Mesenteric fat pad (tissue), 1 donor: Measurements from ENCODE around the gene FURIN. TPM values are rescaled to one million over a fixed set of nuclear protein-coding genes. Genes with fewer than 3 reads are reported as not detected.
"Not testable (repeated sequence)": the region's sequence is repeated elsewhere in the genome, so short reads cannot be mapped to it uniquely, and the experiment has no call there.

Experiments used
- DNase-seq: peaks from one replicate; pipeline ENCODE4 v3.0.0-alpha.2; 2020; ENCODE audit warnings: low spot score
- total RNA-seq: library from RNA; stranded (reverse); fragmentation: NEBNext Ultra II Directional; extraction: Animal tissue kit (Norgen Biotek cat#: 25700); gene quantifications from one replicate; pipeline ENCODE4 v1.2.1, GENCODE V29; 2021
- donor health status: DM: yes; HTN: yes; CAD: no.

FURIN gene
- total RNA-seq, 1 donor from 2014 or later = 99.8 TPM

DNA sequence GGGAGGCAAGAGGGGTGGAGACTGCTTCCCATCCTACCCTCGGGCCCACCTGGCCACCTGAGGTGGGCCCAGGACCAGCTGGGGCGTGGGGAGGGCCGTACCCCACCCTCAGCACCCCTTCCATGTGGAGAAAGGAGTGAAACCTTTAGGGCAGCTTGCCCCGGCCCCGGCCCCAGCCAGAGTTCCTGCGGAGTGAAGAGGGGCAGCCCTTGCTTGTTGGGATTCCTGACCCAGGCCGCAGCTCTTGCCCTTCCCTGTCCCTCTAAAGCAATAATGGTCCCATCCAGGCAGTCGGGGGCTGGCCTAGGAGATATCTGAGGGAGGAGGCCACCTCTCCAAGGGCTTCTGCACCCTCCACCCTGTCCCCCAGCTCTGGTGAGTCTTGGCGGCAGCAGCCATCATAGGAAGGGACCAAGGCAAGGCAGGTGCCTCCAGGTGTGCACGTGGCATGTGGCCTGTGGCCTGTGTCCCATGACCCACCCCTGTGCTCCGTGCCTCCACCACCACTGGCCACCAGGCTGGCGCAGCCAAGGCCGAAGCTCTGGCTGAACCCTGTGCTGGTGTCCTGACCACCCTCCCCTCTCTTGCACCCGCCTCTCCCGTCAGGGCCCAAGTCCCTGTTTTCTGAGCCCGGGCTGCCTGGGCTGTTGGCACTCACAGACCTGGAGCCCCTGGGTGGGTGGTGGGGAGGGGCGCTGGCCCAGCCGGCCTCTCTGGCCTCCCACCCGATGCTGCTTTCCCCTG lies 13.8 kb downstream of the FURIN start:
- no peak for DNase-seq

DNA sequence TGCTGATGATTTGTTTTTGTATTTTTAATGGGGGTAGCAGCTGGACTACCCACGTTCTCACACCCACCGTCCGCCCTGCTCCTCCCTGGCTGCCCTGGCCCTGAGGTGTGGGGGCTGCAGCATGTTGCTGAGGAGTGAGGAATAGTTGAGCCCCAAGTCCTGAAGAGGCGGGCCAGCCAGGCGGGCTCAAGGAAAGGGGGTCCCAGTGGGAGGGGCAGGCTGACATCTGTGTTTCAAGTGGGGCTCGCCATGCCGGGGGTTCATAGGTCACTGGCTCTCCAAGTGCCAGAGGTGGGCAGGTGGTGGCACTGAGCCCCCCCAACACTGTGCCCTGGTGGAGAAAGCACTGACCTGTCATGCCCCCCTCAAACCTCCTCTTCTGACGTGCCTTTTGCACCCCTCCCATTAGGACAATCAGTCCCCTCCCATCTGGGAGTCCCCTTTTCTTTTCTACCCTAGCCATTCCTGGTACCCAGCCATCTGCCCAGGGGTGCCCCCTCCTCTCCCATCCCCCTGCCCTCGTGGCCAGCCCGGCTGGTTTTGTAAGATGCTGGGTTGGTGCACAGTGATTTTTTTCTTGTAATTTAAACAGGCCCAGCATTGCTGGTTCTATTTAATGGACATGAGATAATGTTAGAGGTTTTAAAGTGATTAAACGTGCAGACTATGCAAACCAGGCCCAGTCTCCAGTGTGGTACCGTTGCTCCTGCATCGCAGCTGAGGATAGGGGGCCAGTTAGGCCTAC lies 14.6 kb downstream of the FURIN start:
- no peak for DNase-seq

DNA sequence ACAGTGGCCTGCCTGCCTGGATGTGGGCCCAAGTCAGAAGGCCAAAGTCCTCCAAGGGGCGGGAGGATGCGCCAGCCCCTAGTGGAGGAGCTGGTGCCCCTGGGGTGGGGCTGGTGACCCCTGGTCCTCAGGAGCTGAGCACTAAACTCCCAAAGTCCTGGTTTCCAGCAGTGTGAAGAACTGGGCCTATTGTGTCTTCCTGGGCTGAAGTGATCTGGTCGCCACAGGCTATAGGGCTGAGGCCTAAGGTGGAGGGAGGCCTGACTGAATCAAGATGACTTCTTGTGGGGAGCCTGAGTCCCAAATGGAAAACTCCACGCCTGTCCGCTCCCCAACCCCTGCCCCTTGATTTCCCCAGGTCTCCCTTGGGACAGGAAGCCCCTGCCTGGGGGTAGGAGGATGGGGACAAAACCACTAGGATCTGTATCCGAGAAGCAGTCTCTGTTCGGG lies 15.2 kb downstream of the FURIN start:
- DNase-seq = no peak

DNA sequence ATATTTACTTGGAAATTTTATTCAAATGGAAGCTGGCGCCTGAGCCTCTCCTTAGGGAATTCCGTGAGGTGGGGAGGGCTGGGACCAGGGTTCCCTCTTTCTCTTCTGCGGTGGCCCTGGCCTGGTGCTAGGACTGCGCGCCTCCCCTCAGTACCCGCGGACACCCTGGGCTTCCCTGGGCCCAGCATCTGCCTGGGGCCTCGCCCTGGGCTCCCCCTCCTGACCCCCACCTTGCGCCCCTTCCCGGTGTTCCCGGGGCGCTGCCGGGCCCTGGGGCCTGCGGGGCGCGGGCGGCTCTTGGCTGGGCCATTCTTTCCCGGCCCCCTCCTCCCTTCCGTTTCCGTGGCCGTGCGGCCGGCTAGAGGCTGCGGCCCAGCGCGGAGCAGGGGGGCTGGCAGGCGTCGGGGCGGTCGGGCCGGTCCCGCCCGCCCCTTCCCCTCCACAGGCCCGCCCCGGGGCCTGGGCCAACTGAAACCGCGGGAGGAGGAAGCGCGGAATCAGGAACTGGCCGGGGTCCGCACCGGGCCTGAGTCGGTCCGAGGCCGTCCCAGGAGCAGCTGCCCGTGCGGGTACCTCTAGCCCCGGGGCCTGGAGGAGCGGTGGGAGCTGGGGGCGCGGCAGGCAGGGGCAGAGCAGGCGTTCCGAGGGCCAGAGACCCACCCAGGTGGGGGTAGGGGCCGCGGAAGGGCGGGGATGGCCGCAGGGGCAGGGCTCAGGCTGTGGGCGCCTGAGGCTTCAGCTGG lies 15.8 kb downstream of the FURIN start, which contains the start of gene FES:
TSS of gene FES (plus strand) at position 529 of the 743 bp plus-strand sequence. CDS start 542 bp downstream, outside the sequence.
- peak; percentile 95 for DNase-seq

DNA sequence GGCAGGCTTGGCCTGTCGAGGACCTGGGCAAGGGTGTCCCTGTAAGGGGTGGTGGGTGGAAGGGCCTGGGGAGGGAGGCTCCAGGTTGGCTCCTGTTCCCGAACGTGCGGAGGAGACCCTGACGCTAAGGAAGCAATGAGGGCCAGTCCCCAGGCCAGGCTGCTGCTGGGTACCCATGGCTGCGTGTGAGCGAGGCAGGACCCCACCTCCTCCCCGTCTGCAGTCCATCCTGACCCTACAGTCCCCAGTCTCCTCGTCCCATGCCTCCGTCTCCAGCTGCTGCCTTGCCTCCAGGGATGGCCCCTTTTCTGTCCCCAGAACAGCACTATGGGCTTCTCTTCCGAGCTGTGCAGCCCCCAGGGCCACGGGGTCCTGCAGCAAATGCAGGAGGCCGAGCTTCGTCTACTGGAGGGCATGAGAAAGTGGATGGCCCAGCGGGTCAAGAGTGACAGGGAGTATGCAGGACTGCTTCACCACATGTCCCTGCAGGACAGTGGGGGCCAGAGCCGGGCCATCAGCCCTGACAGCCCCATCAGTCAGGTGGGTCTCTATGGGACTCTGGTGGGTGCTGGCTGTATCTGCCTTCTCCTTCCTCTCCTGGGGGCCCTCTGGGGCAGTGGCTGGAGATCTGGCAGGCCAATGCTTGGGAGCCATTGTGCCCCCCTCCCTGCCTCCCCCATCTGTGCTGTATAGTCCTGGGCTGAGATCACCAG lies 16.5 kb downstream of the FURIN start:
- no peak for DNase-seq

DNA sequence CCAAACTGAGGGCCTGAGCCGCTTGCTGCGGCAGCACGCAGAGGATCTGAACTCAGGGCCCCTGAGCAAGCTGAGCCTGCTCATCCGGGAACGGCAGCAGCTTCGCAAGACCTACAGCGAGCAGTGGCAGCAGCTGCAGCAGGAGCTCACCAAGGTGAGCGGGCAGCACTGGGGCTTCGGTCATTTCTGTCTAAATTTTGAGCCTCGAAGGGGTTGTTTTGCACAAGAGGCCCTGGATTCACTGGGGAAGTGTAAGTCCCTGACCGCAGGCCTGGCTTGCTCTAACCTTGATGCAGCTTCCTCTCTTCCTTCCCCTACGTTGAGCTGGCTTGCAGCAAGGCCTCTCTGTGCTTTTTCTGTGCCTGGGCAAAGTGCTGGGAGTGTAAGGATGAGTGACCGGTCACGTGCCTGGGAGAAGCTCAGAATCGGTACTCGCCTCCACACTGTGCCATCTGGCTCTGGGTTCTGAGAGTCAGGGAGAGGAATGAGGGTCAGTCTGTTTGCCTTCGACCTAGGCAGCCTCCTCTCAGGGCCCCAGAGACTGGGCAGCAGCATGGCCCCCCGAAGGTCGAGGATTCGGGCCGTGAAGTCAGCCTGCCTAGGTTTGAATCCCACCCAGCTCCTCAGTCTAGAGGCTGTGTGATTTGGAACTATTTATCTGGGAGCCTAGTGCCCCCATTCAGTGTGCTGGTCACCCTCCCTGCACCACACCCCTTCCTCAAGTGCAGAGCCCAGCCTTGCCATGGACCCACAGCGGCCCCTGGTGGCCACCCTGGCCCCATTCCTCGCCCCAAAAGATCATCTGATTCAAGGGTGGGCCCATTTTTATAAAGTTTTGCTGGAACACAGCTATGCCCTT lies 17.3 kb downstream of the FURIN start:
- DNase-seq = no peak

DNA sequence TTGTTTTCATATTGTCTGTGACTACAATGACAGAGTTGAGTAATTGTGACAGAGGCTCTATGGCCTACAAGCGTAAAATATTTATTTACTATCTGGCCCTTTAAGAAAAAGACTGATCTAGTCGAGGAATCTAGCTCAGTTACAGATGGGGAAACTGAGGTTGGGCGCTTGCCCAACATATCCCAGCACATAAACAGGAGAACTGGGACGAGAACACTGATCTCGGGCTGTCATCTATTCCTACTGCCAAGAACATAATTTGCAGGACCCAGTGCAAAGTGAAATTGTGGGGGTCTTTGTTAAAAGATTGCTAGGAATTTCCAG lies 17.9 kb downstream of the FURIN start:
- DNase-seq = no peak

DNA sequence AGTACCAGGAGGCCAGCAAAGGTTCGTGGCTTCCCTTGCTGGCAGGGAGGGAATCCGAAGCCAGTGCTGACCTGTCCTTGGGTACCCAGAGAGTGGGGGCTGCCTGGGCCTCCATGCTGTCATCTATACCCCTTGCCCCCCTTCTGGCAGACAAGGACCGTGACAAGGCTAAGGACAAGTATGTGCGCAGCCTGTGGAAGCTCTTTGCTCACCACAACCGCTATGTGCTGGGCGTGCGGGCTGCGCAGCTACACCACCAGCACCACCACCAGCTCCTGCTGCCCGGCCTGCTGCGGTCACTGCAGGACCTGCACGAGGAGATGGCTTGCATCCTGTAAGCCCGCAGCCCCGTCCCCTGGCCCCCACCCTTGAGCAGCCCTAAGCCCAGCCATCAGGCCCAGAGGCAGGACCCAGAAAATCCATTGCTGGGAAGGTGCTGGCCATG lies 18.7 kb downstream of the FURIN start:
- DNase-seq = no peak

DNA sequence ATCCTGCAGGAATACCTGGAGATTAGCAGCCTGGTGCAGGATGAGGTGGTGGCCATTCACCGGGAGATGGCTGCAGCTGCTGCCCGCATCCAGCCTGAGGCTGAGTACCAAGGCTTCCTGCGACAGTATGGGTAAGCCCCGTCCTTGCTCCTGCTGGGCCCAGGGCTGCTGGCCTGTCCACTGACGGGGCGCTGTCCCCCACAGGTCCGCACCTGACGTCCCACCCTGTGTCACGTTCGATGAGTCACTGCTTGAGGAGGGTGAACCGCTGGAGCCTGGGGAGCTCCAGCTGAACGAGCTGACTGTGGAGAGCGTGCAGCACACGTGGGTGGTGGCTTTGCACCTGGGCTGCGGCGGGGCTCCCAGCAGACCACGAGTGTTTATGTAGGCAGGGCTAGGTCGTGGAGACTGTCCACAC lies 20.9 kb downstream of the FURIN start:
- no peak for DNase-seq

DNA sequence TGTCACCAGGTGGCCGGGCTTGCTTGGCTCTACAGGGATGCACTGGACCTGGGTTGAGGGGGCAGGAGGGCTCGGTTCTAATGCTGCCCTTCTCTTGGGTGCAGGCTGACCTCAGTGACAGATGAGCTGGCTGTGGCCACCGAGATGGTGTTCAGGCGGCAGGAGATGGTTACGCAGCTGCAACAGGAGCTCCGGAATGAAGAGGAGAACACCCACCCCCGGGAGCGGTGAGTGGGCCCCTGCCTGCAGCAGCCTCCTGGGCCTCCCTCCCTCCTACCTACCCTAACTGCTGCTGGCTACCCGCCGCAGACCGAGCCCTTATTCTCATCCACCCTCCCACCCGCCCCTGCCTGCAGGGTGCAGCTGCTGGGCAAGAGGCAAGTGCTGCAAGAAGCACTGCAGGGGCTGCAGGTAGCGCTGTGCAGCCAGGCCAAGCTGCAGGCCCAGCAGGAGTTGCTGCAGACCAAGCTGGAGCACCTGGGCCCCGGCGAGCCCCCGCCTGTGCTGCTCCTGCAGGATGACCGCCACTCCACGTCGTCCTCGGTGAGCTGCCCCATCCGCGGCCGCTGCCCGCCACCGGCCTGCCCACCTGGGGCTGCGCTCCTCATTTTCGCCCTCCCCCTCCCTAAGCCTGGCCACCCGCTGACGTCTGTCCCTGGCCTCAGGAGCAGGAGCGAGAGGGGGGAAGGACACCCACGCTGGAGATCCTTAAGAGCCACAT lies 21.5 kb downstream of the FURIN start:
- no peak for DNase-seq

DNA sequence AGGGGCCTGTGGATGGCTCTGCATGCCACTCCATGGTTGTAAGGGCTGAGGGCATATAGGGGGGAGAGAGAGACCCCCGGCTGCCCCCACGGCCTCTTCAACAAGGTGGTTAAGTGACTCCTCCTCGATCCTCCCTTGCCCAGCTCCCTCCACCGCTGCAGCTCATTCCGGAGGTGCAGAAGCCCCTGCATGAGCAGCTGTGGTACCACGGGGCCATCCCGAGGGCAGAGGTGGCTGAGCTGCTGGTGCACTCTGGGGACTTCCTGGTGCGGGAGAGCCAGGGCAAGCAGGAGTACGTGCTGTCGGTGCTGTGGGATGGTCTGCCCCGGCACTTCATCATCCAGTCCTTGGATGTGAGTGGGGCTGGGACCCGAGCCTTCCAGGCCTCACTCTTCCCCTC lies 22.5 kb downstream of the FURIN start:
- DNase-seq = no peak

DNA sequence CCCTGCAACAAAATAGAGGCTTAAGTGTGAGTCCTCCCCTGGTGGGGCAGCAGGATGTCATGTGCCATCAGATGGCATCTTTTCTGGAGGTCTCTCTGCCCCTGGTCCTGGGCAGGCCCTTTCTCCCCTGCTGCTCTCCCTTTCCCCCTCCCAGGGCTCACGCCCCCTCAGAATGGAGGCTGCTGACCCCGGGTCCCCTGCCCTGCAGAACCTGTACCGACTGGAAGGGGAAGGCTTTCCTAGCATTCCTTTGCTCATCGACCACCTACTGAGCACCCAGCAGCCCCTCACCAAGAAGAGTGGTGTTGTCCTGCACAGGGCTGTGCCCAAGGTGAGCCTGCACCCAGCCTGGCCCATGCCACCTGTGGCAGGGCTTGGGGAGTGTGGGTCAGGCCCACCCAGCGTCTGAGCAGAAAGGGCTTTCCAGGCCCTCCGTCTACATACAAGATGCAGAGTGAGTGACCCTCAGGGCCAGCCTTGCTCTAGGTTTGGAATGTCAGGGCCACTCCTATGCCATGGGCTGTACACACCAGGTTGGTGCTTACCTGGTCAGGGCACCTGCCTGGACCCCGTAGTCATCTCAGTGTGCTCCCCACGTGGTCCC lies 23.1 kb downstream of the FURIN start:
- DNase-seq = no peak

DNA sequence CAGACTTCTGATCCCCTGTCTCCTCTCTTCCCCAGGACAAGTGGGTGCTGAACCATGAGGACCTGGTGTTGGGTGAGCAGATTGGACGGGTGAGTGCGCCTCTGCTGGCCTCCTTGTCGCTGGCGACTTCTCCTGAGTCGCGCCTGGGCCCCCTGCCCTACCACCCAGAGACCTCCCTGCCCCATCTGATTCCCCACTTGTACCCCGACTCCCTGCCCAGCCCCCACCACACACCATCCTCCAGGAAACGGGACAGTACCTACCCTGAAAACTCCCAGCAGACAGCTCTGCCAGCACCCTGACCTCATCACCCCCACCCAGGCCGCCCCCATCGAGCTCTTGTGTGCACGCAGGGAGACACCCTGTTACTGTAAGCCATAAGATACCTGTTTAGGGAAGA lies 23.6 kb downstream of the FURIN start:
- no peak for DNase-seq

DNA sequence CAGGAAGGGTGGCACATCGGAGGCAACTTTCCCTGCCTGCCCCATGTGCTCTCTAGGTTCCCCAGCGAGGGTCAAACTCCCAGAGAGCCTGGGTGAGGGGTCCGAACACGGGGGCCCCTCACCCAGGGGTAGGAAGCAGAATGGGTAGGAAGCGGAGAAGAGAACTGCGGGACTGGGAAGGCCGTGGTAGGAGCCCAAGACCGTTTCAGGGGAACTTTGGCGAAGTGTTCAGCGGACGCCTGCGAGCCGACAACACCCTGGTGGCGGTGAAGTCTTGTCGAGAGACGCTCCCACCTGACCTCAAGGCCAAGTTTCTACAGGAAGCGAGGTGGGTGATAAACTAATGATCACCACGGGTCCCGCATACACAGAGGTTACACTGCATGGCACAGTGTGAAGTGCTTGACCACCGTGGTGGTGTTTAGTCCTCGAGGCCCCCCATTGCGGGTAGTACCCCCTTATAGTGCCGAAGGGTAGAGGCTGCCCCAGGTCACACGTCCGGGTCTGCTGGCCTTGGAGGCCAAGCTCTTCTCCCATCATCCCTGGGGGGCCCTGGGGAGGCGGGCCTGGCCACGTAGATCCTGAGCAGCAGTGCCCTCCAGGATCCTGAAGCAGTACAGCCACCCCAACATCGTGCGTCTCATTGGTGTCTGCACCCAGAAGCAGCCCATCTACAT lies 24.2 kb downstream of the FURIN start:
- no peak for DNase-seq

DNA sequence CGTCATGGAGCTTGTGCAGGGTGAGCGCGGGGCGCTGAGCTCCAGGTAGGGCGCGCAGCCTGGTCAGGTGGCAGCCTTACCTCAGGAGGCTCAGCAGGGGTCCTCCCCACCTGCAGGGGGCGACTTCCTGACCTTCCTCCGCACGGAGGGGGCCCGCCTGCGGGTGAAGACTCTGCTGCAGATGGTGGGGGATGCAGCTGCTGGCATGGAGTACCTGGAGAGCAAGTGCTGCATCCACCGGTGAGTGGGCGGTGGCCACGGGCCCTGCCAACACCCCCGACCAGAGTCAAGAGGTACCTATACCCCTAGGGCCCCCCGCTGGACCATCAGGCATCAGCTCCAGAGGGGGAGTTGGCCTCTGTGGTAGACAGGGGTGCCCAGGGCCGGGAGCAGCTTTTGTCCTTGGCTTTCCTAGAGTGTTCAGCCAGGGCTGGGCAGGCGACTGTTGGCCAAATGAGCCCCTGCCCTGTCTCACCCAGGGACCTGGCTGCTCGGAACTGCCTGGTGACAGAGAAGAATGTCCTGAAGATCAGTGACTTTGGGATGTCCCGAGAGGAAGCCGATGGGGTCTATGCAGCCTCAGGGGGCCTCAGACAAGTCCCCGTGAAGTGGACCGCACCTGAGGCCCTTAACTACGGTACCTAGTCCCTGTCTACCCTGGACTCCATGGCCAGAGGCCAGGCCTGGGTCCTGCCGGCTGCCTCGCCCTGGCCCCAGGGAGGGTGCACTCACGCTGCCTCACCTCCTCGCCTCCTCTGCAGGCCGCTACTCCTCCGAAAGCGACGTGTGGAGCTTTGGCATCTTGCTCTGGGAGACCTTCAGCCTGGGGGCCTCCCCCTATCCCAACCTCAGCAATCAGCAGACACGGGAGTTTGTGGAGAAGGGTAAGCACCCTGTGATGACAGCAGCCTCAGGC lies 25.0 kb downstream of the FURIN start:
- DNase-seq = no peak

DNA sequence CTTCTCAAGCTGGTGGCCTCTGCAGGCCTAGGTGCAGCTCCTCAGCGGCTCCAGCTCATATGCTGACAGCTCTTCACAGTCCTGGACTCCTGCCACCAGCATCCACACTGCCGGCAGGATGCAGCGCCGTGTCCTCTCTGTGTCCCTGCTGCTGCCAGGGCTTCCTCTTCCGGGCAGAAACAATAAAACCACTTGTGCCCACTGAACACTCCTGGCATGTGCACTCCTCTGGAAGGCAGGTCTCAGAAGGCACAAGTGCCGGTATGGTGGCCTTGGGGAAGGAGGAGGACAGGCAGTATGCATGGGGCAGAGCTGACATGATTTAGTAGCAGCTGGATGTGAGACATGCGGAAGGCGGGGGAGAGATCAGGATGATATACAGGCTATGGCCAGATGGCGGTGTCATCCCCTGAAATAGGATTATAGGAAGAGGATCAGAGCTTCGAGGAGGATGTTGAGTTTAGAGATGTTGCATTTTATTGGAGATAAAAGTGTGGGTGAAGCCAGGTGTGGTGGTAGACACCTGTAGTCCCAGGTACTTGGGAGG lies 27.3 kb downstream of the FURIN start:
- DNase-seq = no peak

DNA sequence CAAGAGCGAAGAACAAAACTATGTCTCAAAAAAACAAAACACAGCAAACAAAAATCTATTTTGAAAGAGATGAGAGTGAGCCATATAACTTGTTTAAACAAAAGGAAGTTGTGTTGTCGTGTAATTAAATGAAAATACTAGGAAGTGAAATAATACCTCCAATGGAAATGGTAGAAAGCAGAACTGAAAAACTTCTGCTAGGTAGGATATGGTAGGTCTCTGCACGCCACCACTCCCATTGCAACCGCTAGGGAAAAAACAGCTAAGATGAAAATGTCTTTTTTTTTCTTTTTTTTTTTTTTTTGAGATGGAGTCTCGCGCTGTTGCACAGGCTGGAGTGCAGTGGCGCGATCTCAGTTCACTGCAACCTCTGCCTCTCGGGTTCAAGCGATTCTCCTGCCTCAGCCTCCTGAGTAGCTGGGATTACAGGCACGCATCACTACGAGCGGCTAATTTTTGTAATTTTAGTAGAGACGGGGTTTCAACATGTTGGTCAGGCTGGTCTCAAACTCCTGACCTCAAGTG lies 28.8 kb downstream of the FURIN start:
- not testable (repeated sequence) for DNase-seq
